Amygdala (tissue), 56 donors: ENCODE data around the gene DDI1.
"Not testable (repeated sequence)": the region's sequence is repeated elsewhere in the genome, so short reads cannot be mapped to it uniquely, and the experiment has no call there.

ENCODE experiments used
- DNase-seq, 56 donors: peaks; one replicate each; lab custom pipeline; 2025; lab: John Stamatoyannopoulos, UW

DDI1 gene

GRCh38 chr11:104033561-104033960, 2.9 kb upstream of the DDI1 start:
- no peak for DNase-seq

DNA sequence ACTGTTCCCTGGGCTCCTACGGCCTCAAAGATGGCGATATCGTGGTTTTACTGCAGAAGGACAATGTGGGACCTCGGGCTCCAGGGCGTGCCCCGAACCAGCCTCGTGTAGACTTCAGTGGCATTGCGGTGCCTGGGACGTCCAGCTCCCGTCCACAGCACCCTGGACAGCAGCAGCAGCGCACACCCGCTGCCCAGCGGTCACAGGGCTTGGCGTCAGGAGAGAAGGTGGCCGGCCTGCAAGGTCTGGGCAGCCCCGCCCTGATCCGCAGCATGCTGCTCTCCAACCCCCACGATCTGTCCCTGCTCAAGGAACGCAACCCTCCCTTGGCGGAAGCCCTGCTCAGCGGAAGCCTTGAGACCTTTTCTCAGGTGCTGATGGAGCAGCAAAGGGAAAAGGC, 555 bp downstream of the DDI1 start:
- DNase-seq: no peak

- DNase-seq: no peak
Observed at GRCh38 chr11:104041792-104042191, 5.4 kb downstream of the DDI1 start.

DNA sequence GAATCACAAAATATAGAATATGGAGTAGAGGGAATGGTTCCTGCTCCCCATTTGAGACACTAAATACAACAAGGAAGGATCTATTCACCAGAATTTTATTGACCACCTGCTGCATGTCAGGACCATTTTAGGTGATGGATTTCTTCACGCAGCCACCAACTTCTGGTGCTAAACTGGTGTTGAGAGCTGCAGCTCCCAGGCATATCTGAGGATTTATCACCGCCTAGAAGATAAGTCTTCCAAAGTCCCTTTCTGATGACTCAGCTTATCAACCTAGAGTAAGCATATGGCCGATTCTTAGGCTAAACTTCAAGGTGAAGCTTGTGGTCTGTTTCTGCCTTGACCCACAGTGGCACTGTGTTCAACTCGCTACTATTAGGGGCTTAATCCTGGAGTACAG, 6.7 kb downstream of the DDI1 start:
- no peak for DNase-seq

- DNase-seq: no peak
Observed at GRCh38 chr11:104043678-104044239, 7.3 kb downstream of the DDI1 start.

DNA sequence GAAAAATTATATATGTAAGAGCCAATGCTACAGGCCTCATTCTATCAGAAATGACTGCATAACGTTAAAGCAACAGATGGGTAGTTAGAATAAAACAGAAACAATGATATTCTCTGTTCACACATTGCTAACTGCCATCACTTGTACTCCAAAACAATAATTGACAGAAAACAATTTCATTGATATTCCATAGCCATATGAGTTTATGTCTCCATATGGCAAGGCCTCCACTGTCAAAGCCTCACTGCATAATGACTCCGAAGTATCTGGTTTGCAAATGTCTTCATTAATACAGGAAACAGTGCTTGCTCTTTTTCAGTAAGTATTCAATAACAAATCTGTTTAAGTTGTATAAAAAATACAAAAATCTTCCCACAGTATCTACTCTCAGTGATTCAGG, 9.9 kb downstream of the DDI1 start:
- no peak for DNase-seq

DNA sequence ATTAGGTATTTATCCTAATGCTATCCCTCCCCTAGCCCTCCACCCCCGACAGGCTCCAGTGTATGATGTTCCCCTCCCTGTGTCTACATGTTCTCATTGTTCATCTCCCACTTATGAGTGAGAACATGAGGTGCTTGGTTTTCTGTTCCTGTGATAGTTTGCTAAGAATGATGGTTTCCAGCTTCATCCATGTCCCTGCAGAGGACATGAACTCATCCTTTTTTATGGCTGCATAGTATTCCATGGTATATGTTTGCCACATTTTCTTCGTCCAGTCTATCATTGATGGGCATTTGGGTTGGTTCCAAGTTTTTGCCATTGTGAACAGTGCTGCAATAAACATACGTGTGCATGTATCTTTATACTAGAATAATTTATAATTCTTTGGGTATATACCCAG, 10.4 kb downstream of the DDI1 start:
- DNase-seq: not testable (repeated sequence)

DNA sequence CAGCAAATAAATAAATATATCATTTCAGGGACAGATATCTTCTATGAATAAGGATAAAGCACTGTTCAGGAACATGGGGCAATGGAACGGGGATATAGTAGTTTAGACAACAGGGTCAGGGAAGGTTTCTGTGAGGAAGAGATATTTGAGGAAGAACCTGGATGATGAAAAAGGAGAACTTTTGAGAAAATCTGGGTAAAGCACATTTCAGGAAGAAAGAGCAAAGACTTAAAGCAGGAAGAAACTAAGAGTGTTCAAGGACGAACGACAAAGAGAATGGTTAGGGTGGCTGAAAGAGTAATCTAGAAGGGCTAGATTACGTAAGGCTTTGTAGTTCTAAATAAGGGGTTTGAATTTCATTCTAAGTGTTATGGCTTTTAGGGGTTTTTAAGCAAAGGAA, 12.7 kb downstream of the DDI1 start:
- no peak for DNase-seq

GRCh38 chr11:104051778-104052177, 15.3 kb downstream of the DDI1 start:
- DNase-seq: no peak

DNA sequence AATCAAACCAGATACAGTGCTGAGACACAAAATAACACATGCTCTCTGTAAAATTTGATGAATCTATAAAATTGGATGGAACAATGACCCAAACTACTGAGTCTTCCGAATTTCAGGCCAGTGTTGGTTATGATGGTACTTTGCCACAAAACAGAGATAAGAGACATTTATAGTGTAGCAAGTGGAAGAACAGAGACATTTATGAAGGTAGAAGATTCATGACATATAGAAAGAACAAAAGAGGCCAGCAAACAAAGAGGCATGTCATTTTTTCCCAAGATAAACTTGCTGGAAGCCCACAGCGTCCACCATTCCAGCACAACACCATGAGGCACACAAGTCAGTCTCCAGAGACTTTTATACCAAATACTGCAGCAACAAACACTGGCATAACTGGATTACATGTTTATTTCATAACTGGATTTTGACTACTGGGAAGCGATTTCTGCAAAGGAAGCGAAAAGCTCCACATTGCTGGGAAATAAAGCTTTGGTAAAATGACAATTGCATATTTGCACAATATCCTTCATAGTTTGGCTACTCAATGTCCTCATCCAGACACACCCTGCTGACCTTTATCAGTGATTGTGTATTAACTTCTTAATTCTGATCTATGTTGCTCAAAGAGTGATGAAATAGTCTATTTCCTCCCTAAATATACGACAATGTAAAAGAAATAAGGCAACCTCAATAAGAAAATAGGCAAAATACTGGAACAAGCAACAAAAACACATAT, 17.5 kb downstream of the DDI1 start:
- no peak for DNase-seq

DNA sequence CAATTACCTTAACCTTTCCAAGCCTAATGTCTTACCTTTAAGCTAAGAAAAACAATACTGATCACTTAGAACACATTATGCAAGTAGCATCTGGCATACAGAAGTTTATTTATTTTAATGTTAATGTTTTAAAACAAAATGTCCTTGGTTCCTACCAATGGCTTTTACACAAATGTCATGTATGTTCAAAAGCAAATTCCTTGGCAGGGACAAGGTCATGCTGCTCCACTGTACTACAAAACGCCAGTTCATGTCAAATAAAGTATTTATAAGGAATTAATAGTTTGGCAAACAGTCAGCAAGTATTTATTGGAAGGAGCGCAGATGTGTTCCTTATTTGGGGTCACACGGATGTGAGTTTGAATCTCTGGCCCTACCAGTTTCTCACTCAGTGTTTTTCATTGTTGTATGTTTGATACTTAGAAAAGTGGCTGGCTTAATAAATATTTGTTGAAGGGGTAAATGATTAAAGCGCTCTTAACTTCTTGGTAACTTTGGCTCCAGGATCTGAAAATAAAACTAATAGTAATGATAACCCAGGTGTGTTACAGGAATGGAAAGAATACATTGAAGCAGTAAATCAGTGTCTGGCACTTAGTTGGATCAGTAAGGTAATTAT, 18.6 kb downstream of the DDI1 start:
- no peak for DNase-seq

GRCh38 chr11:104055596-104055995, 19.2 kb downstream of the DDI1 start:
- DNase-seq: no peak

GRCh38 chr11:104057908-104058307, 21.5 kb downstream of the DDI1 start:
- DNase-seq: no peak

DNA sequence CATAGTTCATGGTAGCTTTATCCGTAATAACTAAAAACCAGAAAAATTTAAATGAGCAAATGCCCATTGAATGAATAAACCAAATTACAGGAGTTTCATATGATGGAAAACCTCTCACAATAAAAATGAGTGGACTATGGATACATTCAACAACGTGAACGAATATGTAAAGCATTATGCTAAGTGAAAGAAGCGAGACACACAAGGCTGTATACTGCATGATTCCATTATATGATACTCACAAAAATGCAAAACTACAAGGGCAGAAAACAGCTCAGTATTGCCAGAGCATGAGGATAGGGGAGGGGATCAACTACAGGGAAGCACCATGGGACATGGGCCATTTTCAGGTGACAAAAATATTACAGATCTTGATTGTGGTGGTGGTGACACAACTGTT, 22.2 kb downstream of the DDI1 start:
- no peak for DNase-seq

DNA sequence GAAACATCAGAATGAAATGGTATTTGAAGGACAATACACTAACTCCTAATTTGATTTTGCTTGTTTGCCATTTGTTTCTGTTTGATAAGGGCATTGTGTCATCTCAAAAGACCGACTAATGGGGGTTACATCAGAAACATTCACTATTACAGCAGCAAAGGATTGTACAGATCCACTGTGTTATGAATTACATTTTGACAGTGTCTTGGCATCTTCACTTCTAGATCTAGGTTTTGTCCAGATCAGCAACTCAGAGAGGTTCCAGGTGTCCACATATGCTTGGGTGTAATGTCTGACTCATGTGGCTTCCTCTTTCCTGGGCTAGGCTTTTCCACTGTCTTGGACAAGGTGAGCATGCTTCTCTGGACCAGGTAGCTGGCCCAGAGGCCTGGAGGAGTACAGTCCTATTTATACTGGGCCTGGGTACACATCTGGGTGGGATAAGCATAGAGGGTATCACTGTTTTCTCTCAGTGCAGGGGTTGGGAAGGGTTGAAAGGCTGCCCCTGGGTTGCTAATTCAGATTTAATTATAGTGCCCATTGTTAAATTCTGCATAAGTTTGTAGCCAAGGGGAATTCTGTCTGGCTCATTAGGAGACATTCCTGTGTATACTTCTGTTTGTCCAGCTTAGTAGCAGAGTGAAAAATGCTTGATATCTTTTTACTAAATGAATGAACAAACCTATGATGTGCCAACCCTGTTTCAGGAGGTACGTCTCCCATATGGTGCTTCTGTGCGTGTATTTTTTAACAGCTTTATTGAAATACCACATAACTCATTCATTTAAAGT, 23.8 kb downstream of the DDI1 start:
- DNase-seq: no peak

GRCh38 chr11:104060820-104061219, 24.4 kb downstream of the DDI1 start:
- DNase-seq: no peak

- no peak for DNase-seq
Observed at GRCh38 chr11:104061853-104062521, 25.5 kb downstream of the DDI1 start.

DNA sequence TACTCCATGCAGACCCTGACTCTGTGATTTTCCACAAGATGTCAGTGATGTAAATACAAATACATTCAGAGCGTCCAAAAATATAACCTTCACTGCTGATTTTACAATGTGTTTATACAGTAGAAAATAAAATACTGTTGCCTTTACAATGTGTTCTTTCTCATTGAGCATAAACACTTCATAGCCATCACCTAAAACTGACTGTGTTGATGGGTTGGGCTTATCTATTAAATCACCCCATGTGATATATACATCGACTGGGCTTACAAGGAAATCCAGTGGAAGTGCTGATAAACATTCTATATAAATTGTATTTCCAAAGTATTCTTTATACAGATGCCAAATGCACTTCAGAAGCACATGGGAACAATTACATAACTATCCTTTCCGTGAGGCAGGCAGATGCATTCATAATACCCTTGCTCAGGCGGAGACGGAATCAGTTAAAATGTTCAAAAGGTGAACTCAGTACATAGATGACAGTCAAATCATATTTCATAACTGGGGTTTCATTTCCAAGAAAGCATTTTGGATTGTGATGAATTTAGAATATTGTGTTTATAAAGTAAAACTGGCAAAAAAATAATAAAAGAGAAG, 27.7 kb downstream of the DDI1 start:
- DNase-seq: no peak

DNA sequence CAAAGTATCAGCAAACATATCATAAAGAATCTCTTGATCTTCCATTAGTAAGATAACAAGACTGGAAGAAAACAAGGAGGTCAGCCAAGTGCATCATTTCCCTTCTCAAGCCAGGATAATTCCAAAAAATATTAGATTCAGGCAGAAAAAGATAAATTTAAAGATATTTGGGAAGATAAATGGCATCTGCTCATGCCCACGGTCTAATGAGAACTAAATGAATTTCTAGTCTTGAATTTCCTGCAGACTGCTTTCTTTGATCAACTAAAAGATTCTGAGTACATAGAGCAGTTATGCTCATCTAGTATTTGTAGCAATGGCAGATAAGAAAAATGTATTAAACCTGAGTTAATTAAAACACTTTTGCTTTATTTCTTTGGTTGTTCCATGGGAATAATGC, 31.1 kb downstream of the DDI1 start:
- DNase-seq: no peak

GRCh38 chr11:104073950-104074705, 37.7 kb downstream of the DDI1 start:
- DNase-seq: no peak
